Lung (tissue), 12 donors: ENCODE measurements around the gene CORO2A. TPM values are rescaled to one million over a fixed set of nuclear protein-coding genes. Genes with fewer than 3 reads are reported as not detected.

ENCODE experiments used
- ATAC-seq: fragments of 200-7000 bp; cut with Tn5 transposase; one replicate; pipeline ENCODE4 v1.9.1; 2020; ENCODE audit warnings: moderate number of reproducible peaks; ENCODE audit not compliant: insufficient read depth, low FRiP score
- DNase-seq, 3 donors: peaks; one replicate each; pipeline ENCODE4 v3.0.0-alpha.2; 2013 to 2017
- H3K27ac ChIP-seq, 2 donors: one replicate each; pipeline ENCODE4 v1.5.1; 2013; ENCODE audit warnings: mild to moderate bottlenecking in 2 of 2, moderate library complexity in 2 of 2, control low read depth in 1 of 2, inconsistent platforms in 1 of 2, low read depth in 1 of 2, low read length in 1 of 2
- H3K27me3 ChIP-seq, 3 donors: one replicate each; pipeline ENCODE4 v1.5.1; 2013; ENCODE audit warnings: low read length in 2 of 3; ENCODE audit not compliant: control insufficient read depth in 3 of 3, insufficient read depth in 3 of 3
- H3K36me3 ChIP-seq, 4 donors: one replicate each; pipeline ENCODE4 v1.5.1; 2013; ENCODE audit warnings: low read length in 4 of 4, mild to moderate bottlenecking in 1 of 4, moderate library complexity in 1 of 4; ENCODE audit not compliant: control insufficient read depth in 4 of 4, insufficient read depth in 4 of 4
- H3K4me1 ChIP-seq, 5 donors: one replicate each; pipeline ENCODE4 v1.5.1; 2013; ENCODE audit warnings: low read length in 5 of 5, mild to moderate bottlenecking in 2 of 5, moderate library complexity in 1 of 5; ENCODE audit not compliant: control insufficient read depth in 5 of 5, insufficient read depth in 5 of 5
- H3K4me3 ChIP-seq: one replicate; pipeline ENCODE4 v1.5.1; 2013; ENCODE audit warnings: mild to moderate bottlenecking, control low read depth, moderate library complexity
- H3K9ac ChIP-seq, 2 donors: one replicate each; pipeline ENCODE4 v1.5.1; 2013; ENCODE audit warnings: low read length in 2 of 2, control low read depth in 1 of 2; ENCODE audit not compliant: insufficient read depth in 1 of 2
- H3K9me3 ChIP-seq, 4 donors: one replicate each; pipeline ENCODE4 v1.5.1; 2013; ENCODE audit warnings: low read length in 3 of 4, mild to moderate bottlenecking in 1 of 4, moderate library complexity in 1 of 4; ENCODE audit not compliant: control insufficient read depth in 4 of 4, insufficient read depth in 3 of 4
- CTCF ChIP-seq: IDR thresholded peaks from 2 replicates; pipeline ENCODE4 v1.5.1; 2012; ENCODE audit warnings: mild to moderate bottlenecking; ENCODE audit errors: control extremely low read depth, extremely low read depth
- WGBS, 2 donors: extraction: QIAGEN DNeasy Blood & Tissue Kit; methylation state at CpG; one replicate each; pipeline ENCODE4 v1.1.7; 2013; 5-methylcytosine and 5-hydroxymethylcytosine counted together
- polyA plus RNA-seq, 2 donors: library from polyadenylated mRNA; stranded (reverse); fragments of 200-250 nt; gene quantifications; one replicate each; pipeline ENCODE4 v1.2.1, GENCODE V29; 2013
- total RNA-seq, 2 donors: library from RNA; depleted of rRNA in 1 of 2; stranded (reverse); fragments of >200 nt in 1 of 2; gene quantifications; one replicate each; pipeline ENCODE4 v1.2.1, GENCODE V29; 2014 to 2021
- donor health status: control.
- donor health status: control.
- donor health status: Bipolar disorder and iron deficiency.
- donor health status: healthy.
- donor health status: DM: yes; HTN: yes; CAD: no.

The CORO2A gene
- total and polyA plus RNA-seq, 4 donors, result 6.8 to 22.3 (median 14.7) TPM

DNA sequence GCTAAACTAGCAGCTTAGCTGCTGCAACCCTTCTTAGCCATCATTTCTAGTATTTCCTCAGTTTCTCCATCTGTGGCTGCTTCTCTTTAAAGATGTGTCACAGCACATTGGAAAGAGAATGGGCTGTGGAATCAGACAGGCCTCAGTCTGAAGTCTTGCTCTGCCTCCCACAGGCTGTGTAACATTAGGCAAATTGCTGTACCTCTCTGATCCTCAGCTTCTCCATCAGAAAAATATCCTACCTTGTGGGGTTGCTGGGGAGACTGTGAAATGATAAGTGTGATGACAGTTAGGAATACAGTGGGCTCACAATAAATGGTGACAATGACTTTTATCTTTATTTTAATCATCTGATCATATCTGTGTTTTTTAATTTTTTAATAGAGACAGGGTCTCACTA lies 55.9 kb downstream of the CORO2A start:
- H3K9me3 ChIP-seq, result no peaks in the 10 kb centered on the region
- H3K27ac ChIP-seq, result no peak overlapping the region
- H3K27me3 ChIP-seq, result no peaks in the 10 kb centered on the region
- DNase-seq, result no peak
- ATAC-seq, result no peak
- no peak overlapping the region for H3K4me3 ChIP-seq
- H3K36me3 ChIP-seq, result peaks cover 0 to 2% (median 0%) of the 10 kb centered on the region in 4 donors
- H3K4me1 ChIP-seq, result no peaks in the 10 kb centered on the region
- no peak overlapping the region for H3K9ac ChIP-seq
- no peak for TF ChIP-seq CTCF

- no peak for TF ChIP-seq CTCF
- Histone ChIP-seq H3K36me3 (peaks cover 0 to 2% (median 0%) of the 10 kb centered on the region in 4 donors), H3K9ac (no peak overlapping the region), H3K4me3 (no peak overlapping the region), H3K9me3 (no peaks in the 10 kb centered on the region), H3K27ac (no peak overlapping the region), H3K4me1 (no peaks in the 10 kb centered on the region), H3K27me3 (no peaks in the 10 kb centered on the region)
- 89 to 95% methylated on average over 6 to 7 of the region's 7 CpGs for WGBS, 2 donors
- DNase-seq (no peak), ATAC-seq (no peak)
Measured at GRCh38 chr9:98135938-98136337, 56.5 kb downstream of the CORO2A start.

DNA sequence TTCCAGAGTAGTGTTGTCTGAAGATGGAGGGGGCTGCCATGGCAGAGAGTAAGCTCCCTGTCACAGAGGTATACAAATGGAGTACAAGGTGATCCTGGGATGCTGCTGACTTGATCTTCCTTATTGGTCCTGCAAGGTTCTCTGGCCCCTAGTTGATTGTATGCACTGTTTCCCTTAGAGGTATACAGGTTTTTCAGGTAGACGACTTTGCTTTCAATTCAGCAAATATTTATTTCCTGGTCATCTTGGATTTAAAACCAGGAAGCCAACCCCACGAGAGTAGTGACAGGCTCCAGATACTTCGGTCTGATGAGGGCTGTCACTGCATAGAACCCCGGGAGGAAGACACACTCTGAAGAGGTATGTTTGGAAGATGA lies 56.9 kb downstream of the CORO2A start:
- peaks cover 0 to 5% (median 0%) of the 10 kb centered on the region in 4 donors for H3K36me3 ChIP-seq
- no peak for TF ChIP-seq CTCF
- H3K9ac ChIP-seq, result no peak overlapping the region
- H3K27ac ChIP-seq, result no peak overlapping the region
- H3K27me3 ChIP-seq, result no peaks in the 10 kb centered on the region
- no peaks in the 10 kb centered on the region for H3K9me3 ChIP-seq
- H3K4me1 ChIP-seq, result no peaks in the 10 kb centered on the region
- DNase-seq (no peak), ATAC-seq (no peak)
- 69 to 82% methylated on average over 4 of the region's 4 CpGs for WGBS, 2 donors
- no peak overlapping the region for H3K4me3 ChIP-seq
